Spleen (tissue), 11 donors: ENCODE measurements around the gene EPB41L4A. TPM values are rescaled to one million over a fixed set of nuclear protein-coding genes. Genes with fewer than 3 reads are reported as not detected.

ENCODE experiments used
- DNase-seq: peaks from one replicate; pipeline ENCODE4 v3.0.0-alpha.2; 2020
- H3K27ac ChIP-seq, 8 donors: fragments of 200-600 bp; sonication (generic) in 7 of 8; 1 replicate in 4 of 8; 2 replicates in 4 of 8; pipeline versions ENCODE4 v1.5.0 to v1.8.0; 2016 to 2021; ENCODE audit warnings: inconsistent platforms in 4 of 8, mild to moderate bottlenecking in 4 of 8, moderate library complexity in 1 of 8
- H3K27me3 ChIP-seq, 7 donors: fragments of 200-600 bp; sonication (generic) in 6 of 7; replicated peaks in 1 of 7; 1 replicate in 4 of 7; 2 replicates in 3 of 7; pipeline versions ENCODE4 v1.5.0 to v1.8.0; 2016 to 2021; ENCODE audit warnings: inconsistent platforms in 3 of 7, mild to moderate bottlenecking in 1 of 7
- H3K36me3 ChIP-seq, 6 donors: fragments of 200-600 bp; sonication (generic) in 5 of 6; 1 replicate in 4 of 6; 2 replicates in 2 of 6; pipeline versions ENCODE4 v1.5.0 to v1.8.0; 2016 to 2021; ENCODE audit warnings: inconsistent platforms in 2 of 6
- H3K4me1 ChIP-seq, 6 donors: fragments of 200-600 bp; sonication (generic) in 5 of 6; 1 replicate in 3 of 6; 2 replicates in 3 of 6; pipeline versions ENCODE4 v1.5.0 to v1.8.0; 2016 to 2021; ENCODE audit warnings: inconsistent platforms in 3 of 6
- H3K4me3 ChIP-seq, 8 donors: fragments of 200-600 bp; sonication (generic) in 7 of 8; 1 replicate in 4 of 8; 2 replicates in 4 of 8; pipeline versions ENCODE4 v1.5.0 to v1.8.0; 2016 to 2021; ENCODE audit warnings: inconsistent platforms in 4 of 8, mild to moderate bottlenecking in 4 of 8, moderate library complexity in 2 of 8
- H3K9me3 ChIP-seq, 8 donors: fragments of 200-600 bp; sonication (generic) in 7 of 8; 1 replicate in 4 of 8; 2 replicates in 4 of 8; pipeline versions ENCODE4 v1.5.0 to v1.8.0; 2016 to 2021; ENCODE audit warnings: inconsistent platforms in 4 of 8
- CTCF ChIP-seq, 11 experiments: fragments of 200-600 bp in 7 of 11; fragments of 450-650 bp in 4 of 11; sonication (generic) in 4 of 11; IDR thresholded peaks in 8 of 11; conservative IDR thresholded peaks in 3 of 11; 1 replicate in 7 of 11; 2 replicates in 4 of 11; pipeline versions ENCODE4 v1.4.0 to v1.8.0; 2016 to 2021; ENCODE audit warnings: antibody characterized with exemption in 11 of 11, inconsistent platforms in 4 of 11, mild to moderate bottlenecking in 1 of 11
- POLR2A ChIP-seq, 3 donors: fragments of 450-650 bp; IDR thresholded peaks; one replicate each; pipeline ENCODE4 v1.5.1; 2017; ENCODE audit warnings: antibody characterized with exemption in 3 of 3, mild to moderate bottlenecking in 1 of 3
- POLR2AphosphoS5 ChIP-seq, 3 donors: sonication (generic); formaldehyde crosslinking; IDR thresholded peaks; one replicate each; pipeline ENCODE4 v1.5.1; 2017; ENCODE audit warnings: antibody characterized with exemption in 3 of 3
- WGBS, 5 donors: extraction: QIAGEN DNeasy Blood & Tissue Kit in 3 of 5; methylation state at CpG; one replicate each; pipeline versions ENCODE4 v1.1.5 to v1.1.7; 2013 to 2018; 5-methylcytosine and 5-hydroxymethylcytosine counted together
- intact Hi-C: fragments of 100-400 bp; cut with DNase I; formaldehyde crosslinking; loops from one replicate; pipeline ENCODE4 v1.15.0; 2023; ENCODE audit warnings: low total_unique reads
- polyA plus RNA-seq, 3 donors: library from polyadenylated mRNA; stranded (reverse); fragments of 200-250 nt; gene quantifications; one replicate each; pipeline ENCODE4 v1.2.1, GENCODE V29; 2013
- total RNA-seq, 7 donors: library from RNA; depleted of rRNA in 3 of 7; stranded (reverse); fragments of >200 nt in 3 of 7; fragmentation: NEBNext Ultra II Directional in 4 of 7; extraction: Animal tissue kit (Norgen Biotek cat#: 25700) in 4 of 7; gene quantifications; one replicate each; pipeline versions ENCODE4 v1.1.0 to v1.2.1, GENCODE V29; 2016 to 2021
- donor health status: healthy with polysubstance abuse.
- donor health status: DM: no; HTN: no; CAD: no; lungs with moderate emphysema.
- donor health status: DM: no; HTN: no; CAD: no.
- donor health status: Bipolar disorder and iron deficiency.
- donor health status: healthy.
- donor health status: DM: no; HTN: no; CAD: no.
- donor health status: DM: yes; HTN: yes; CAD: no.

Gene EPB41L4A
- total and polyA plus RNA-seq, 10 donors: 1.4 to 28.1 (median 12.2) TPM

GRCh38 chr5:112161392-112161748 is 257.7 kb downstream of the EPB41L4A start:
- no peaks in the 10 kb centered on the region for H3K27me3 ChIP-seq
- peaks cover 0 to 45% (median 36%) of the 10 kb centered on the region in 6 donors for H3K36me3 ChIP-seq
- peak overlapping the region; percentile 71 to 99 (median 79) for H3K4me3 ChIP-seq
- no peak for TF ChIP-seq POLR2AphosphoS5 (IDR thresholded peaks at IDR 0.05)
- no peak for TF ChIP-seq CTCF (IDR thresholded peaks at IDR 0.05 in 8 of 11, conservative IDR thresholded peaks at IDR 0.05 in 3 of 11)
- TF ChIP-seq POLR2A (IDR thresholded peaks at IDR 0.05): no peak
- intact Hi-C loops: no loop called here
- WGBS, 5 donors: 0 to 3% (median 1%) methylated on average over 8 of the region's 8 CpGs
- H3K9me3 ChIP-seq: no peaks in the 10 kb centered on the region
- peak overlapping the region in 7 of 8 donors; percentile 61 to 88 (median 83) for H3K27ac ChIP-seq
- H3K4me1 ChIP-seq: peaks cover 7 to 36% (median 21%) of the 10 kb centered on the region in 6 donors
- DNase-seq: no peak

- Histone ChIP-seq H3K9me3 (no peaks in the 10 kb centered on the region), H3K27me3 (no peaks in the 10 kb centered on the region), H3K36me3 (peaks cover 0 to 39% (median 32%) of the 10 kb centered on the region in 6 donors), H3K27ac (peak overlapping the region; percentile 42 to 88 (median 83)), H3K4me1 (peaks cover 7 to 36% (median 21%) of the 10 kb centered on the region in 6 donors), H3K4me3 (peak overlapping the region; percentile 71 to 99 (median 79))
- WGBS, 5 donors: 0 to 1% (median 0%) methylated on average over 27 to 55 of the region's 55 CpGs
- TF ChIP-seq POLR2AphosphoS5 (IDR thresholded peaks at IDR 0.05): peak; percentile 95 to 99 (median 98)
- TF ChIP-seq POLR2A (IDR thresholded peaks at IDR 0.05): peak in 1 of 3 donors; percentile 75
- TF ChIP-seq CTCF (IDR thresholded peaks at IDR 0.05 in 8 of 11, conservative IDR thresholded peaks at IDR 0.05 in 3 of 11): peak; percentile 95 to 99 (median 97)
- intact Hi-C loops: no loop called here
- DNase-seq: peak; percentile 98
These were observed 258.3 kb downstream of the EPB41L4A start for GRCh38 chr5:112160652-112161391.

- 63 to 83% (median 72%) methylated on average over 5 of the region's 5 CpGs for WGBS, 5 donors
These were observed 259.6 kb downstream of the EPB41L4A start for GRCh38 chr5:112159435-112159834.

More at GRCh38 chr5:112159435-112159834, 259.6 kb downstream of the EPB41L4A start:
- DNase-seq: no peak
- TF ChIP-seq CTCF (IDR thresholded peaks at IDR 0.05 in 8 of 11, conservative IDR thresholded peaks at IDR 0.05 in 3 of 11) (no peak), POLR2A (IDR thresholded peaks at IDR 0.05) (no peak), POLR2AphosphoS5 (IDR thresholded peaks at IDR 0.05) (no peak)
- Histone ChIP-seq H3K4me3 (no peak overlapping the region), H3K9me3 (no peaks in the 10 kb centered on the region), H3K4me1 (peaks cover 7 to 36% (median 21%) of the 10 kb centered on the region in 6 donors), H3K27ac (no peak overlapping the region), H3K36me3 (peaks cover 0 to 26% (median 23%) of the 10 kb centered on the region in 6 donors), H3K27me3 (no peaks in the 10 kb centered on the region)
- intact Hi-C loops: no loop called here
